Renal cortical epithelial cell (primary cell): ENCODE data around the gene ARAP1. TPM values are rescaled to one million over a fixed set of nuclear protein-coding genes. Genes with fewer than 3 reads are reported as not detected.
A peak's percentile ranks its signal among the peaks of the same experiment; 100 is the strongest.

Source experiments
- DNase-seq: peaks from one replicate; pipeline ENCODE4 v3.0.0-alpha.2; 2011; ENCODE audit warnings: low read depth
- total RNA-seq: library from RNA; depleted of rRNA; stranded (reverse); fragments of >200 nt; gene quantifications from 2 replicates; pipeline ENCODE4 v1.2.3, GENCODE V29; 2014

ARAP1 gene
- total RNA-seq, 1 donor from 2014 or later: 140 TPM

- no peak for DNase-seq
These were observed 28.1 kb downstream of the ARAP1 start for GRCh38 chr11:72724021-72724551.

GRCh38 chr11:72723508-72723907, 28.7 kb downstream of the ARAP1 start:
- peak; percentile 88 for DNase-seq

GRCh38 chr11:72722050-72722748, 30.0 kb downstream of the ARAP1 start:
- DNase-seq: peak; percentile 87

- DNase-seq: no peak
These were observed 30.5 kb downstream of the ARAP1 start for GRCh38 chr11:72721689-72722049.

GRCh38 chr11:72721276-72721675, 30.9 kb downstream of the ARAP1 start:
- no peak for DNase-seq

- no peak for DNase-seq
These were observed 31.4 kb downstream of the ARAP1 start for GRCh38 chr11:72720784-72721183.

DNA sequence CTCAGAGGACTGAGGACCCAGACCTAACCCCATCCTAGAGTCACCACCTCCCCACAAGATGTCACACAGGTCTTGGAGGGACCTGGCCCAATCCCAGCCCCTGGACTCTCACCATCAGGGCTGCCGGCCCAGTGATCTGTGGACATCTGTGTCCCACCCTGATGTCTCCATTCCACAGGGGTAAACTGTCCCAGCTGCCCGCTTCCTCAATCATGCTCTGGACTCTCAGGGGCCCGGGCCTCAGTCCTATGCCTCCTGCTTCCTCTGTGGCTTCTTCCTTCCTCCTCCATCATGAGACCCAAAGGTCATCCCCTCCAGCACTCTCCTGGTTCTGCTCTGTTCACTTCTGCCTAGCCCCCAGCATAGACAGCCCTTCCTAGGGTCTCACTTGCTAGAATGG, 32.2 kb downstream of the ARAP1 start:
- no peak for DNase-seq

DNA sequence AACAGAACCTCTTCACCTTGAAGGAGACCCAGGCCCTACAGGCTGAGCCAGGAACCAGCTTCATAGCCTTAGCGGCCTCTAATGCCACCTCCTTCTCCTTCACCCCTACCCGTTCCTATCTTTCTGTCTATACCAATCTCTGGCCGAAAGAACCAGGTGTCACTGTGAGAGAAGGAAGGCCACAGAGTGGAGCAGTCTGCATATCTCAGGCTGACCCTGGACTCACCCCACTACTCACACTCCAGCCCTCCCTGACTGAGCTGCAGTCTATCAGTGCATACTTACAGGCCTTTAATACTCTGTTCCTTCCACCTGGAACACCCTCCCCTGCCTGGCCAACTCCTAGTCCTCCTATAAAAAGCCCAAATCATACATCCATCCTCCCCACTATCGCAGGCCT, 32.7 kb downstream of the ARAP1 start:
- DNase-seq: no peak

GRCh38 chr11:72719144-72719543, 33.1 kb downstream of the ARAP1 start:
- peak; percentile 69 for DNase-seq

DNA sequence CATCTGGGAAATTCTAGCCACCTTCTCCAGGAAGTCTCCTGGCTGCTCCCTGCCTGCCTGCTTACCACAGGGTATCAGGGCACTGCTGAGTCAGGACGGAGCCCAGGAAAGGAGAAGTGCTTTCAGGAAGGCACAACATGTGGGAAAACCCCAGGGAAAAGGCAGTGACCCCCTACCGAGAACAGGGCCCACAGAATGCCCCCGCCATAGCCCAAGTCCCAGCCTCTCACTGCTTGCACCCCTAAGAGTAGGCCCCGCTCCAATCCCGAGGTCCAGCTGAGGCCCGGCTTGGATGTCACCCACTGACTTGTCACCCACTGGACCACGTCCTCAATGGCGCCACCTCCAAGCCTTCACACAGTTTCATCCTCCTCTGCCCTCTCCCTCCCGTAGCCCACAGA, 34.1 kb downstream of the ARAP1 start:
- peak; percentile 46 for DNase-seq

GRCh38 chr11:72716788-72717435, 35.3 kb downstream of the ARAP1 start:
- DNase-seq: no peak

DNA sequence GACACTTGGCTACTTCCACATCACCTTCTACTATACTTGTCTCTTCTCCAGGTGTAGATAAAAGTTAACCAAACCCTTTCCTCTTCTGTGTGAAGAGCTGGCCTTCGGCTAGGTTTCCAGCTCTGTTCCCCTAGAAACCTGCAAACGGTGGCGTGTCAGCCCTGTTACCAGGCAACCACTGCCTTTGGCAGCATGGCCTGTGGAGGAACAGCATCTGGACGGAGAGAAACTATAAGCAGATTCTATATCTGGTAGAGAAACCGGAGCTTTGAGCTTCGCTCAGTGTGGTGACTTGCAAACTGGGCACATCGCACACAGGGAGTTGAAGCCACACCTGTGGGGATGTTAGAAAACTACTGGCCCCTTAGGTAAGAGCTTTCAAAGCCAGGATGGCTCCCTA, 35.9 kb downstream of the ARAP1 start:
- DNase-seq: no peak

- no peak for DNase-seq
These were observed 39.4 kb downstream of the ARAP1 start for GRCh38 chr11:72712841-72713240.

- no peak for DNase-seq
These were observed 39.9 kb downstream of the ARAP1 start for GRCh38 chr11:72712168-72712751.

- DNase-seq: no peak
These were observed 41.1 kb downstream of the ARAP1 start for GRCh38 chr11:72711141-72711540.

DNA sequence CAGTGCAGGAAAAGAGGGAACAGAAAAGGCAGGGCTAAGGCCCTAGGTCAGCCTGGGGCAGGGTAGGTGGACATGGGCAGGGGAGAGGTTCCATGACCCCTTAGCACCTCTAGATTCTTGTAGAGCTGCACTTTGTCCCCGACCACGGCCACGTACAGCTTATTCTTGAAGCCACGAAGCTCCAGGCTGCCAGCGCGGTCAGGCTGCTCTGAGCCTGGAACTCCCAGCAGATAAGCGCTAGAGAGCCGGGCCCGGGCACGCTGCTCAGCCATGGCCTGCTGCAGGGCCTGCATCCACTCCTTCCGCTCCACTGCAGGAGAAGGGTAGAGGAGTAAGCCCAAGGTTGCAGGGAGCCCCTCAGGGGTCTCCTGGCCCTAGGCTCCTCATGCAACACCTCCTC, 41.9 kb downstream of the ARAP1 start:
- DNase-seq: no peak

DNA sequence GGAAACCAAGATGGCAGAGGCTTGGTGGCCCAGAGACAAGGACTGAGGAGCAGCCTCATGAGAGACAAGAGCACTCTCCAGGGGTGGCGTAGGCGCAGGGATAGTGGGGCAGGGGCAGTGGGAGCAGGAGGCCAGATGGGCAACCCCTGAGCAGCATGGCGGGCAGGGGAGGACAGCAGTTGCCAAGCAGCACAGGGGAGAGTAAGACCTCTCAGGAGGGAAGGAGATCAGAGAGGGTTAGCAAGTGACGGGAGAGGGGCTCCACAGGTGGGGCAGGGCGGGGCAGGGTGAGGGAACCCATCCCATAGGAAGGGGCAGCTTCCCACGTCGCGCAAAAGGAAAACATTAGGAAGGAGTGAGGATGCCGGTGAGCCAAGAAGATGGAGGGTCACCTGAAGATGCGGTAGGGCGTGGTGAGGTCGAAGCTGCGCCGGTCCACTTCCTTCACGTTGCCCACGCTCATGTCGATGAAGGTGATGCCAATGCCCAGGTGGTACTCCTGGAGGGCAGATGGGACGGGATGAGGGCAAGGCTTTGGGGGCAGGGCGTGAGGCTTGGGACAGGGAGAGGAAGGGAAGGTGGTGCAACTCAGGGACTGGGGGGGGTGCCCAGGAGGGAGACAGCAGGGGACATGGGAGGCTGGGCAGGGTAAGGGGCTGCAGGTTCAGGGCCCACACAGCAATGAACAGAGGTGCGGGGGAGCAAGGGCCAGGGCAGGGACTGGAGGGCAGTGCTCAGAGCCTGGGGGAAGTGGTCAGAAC, 42.5 kb downstream of the ARAP1 start:
- no peak for DNase-seq

- DNase-seq: no peak
These were observed 45.2 kb downstream of the ARAP1 start for GRCh38 chr11:72707032-72707431.

DNA sequence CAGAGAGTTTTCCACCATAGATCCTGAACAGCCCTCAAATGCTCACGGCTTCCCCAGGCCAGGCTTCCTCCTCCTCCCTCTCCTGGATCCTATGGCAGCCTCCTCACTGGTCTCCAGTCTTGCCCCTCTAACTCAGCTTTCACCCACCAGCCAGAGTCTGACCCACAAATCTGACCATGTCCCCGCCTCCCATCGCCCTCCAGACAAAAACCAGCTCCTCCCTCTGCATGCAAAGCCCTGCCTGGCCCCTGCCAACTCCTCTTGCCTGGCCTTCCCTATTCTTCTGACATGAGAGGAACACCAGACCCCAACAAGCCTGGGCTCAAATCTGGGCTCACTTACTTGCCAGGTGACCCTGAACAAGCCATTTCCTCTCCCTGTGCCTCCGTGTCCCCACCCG, 45.6 kb downstream of the ARAP1 start:
- no peak for DNase-seq

DNA sequence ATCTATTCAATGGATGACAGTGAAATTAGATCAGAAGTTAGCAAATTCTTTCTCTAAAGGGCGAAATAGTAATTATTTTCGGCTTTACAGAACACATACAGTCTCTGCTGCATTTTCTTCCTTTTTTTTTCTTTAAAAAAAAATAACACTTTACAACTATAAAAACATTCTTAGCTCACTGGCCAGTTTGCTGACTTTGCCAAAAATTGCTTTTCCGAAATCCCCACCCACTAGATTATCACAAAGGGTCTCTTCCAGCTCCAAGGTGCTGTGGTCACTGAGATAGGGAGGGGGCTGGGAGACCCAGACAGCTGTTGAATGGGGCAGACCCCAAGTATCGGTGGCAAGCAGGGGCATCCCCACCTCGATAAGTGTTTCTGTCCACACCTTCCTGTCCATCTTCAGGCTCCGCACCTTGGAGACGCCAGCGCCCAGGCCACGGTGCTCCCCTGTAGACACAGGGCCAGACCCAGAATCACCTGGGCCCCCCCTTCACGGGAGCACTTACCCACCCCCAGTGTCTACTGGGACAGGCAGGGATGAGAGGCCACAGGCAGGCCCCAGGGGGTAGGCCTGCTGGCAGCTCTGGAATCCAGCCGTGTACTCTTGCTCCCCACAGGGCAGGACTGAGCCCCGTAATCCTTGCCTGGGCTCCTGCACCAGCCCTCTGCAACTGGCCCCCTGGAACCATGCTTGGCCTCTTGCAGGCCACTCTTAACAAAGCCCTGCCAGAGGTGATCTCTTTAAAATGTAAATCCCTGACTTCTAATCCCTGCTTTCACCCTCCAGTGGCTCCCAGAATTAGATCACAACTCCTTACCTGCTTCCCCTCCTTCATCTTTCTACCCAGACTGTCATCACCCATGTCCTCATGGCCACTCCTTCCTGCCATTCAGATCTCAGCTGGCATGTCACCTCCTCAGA, 46.5 kb downstream of the ARAP1 start:
- no peak for DNase-seq

GRCh38 chr11:72704783-72705265, 47.4 kb downstream of the ARAP1 start:
- no peak for DNase-seq
